NB4 (cell line): ENCODE measurements around the gene IFITM1.
"Not testable (repeated sequence)": the region's sequence is repeated elsewhere in the genome, so short reads cannot be mapped to it uniquely, and the experiment has no call there.

Experiments used
- DNase-seq: peaks from one replicate; pipeline ENCODE4 v3.0.0; 2010; ENCODE audit warnings: low read depth
- H3K4me3 ChIP-seq: one replicate; pipeline ENCODE4 v1.5.1; 2011; ENCODE audit warnings: mild to moderate bottlenecking, low read depth, low read length, moderate library complexity
- CTCF ChIP-seq: IDR thresholded peaks from one replicate; pipeline ENCODE4 v1.5.1; 2012; ENCODE audit warnings: low read depth, low read length
- MYC ChIP-seq: IDR thresholded peaks from 2 replicates; pipeline ENCODE4 v1.6.1; 2011; ENCODE audit warnings: low read depth, low read length
- POLR2A ChIP-seq: IDR thresholded peaks from 2 replicates; pipeline ENCODE4 v1.6.1; 2011; ENCODE audit warnings: mild to moderate bottlenecking; ENCODE audit not compliant: insufficient read length; ENCODE audit errors: extremely low read depth
- TF ChIP-seq, protein P1 (sequence below): IDR thresholded peaks from 2 replicates; pipeline ENCODE4 v1.6.1; 2011; ENCODE audit warnings: low read depth, low read length

IFITM1 gene

GRCh38 chr11:358129-358800 lies 44.4 kb downstream of the IFITM1 start:
- no peak for TF ChIP-seq MYC
- TF ChIP-seq, protein P1, sequence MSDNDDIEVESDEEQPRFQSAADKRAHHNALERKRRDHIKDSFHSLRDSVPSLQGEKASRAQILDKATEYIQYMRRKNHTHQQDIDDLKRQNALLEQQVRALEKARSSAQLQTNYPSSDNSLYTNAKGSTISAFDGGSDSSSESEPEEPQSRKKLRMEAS, result no peak
- TF ChIP-seq POLR2A, result no peak
- no peak for TF ChIP-seq CTCF
- DNase-seq, result no peak
- no peak overlapping the region for H3K4me3 ChIP-seq

- TF ChIP-seq, protein P1, result no peak
- TF ChIP-seq POLR2A (no peak), MYC (no peak), CTCF (no peak)
- DNase-seq, result no peak
- H3K4me3 ChIP-seq, result no peak overlapping the region
Observed at GRCh38 chr11:359181-359714, 45.4 kb downstream of the IFITM1 start.

- no peak for DNase-seq
- H3K4me3 ChIP-seq, result no peak overlapping the region
- TF ChIP-seq MYC, result no peak
Observed at GRCh38 chr11:360326-361280, 46.8 kb downstream of the IFITM1 start.

DNA sequence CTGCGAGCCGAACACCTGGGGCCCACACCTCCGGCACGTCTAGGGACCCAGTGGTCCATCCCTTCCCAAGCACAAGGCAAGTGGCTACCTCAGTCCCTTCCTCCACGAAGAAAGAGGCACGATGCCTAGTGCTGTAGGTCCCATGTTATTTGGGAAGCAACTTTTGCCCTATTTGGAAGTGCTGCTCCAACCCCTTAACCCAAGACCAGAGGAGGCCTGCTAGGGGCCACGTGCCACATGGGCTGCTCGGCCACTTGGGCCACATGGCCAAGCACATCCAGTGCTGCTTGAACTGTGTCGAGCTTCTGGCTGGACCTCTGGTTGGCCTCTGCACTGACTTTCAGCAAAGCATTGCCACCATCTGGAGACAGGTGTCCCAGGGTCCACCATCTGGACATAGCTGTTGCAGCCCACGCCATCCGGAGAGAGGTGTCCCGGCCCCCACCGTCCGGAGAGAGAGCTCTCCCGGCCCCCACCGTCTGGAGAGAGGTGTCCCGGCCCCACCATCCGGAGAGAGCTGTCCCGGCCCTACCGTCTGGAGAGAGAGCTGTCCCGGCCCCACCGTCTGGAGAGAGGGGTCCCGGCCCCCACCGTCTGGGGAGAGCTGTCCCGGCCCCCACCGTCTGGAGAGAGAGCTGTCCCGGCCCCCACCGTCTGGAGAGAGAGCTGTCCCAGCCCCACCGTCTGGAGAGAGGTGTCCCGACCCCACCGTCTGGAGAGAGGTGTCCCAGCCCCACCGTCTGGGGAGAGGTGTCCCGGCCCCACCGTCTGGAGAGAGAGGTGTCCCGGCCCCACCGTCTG lies 49.0 kb downstream of the IFITM1 start:
- no peak for DNase-seq
- H3K4me3 ChIP-seq, result no peak overlapping the region
- TF ChIP-seq POLR2A (no peak), MYC (no peak), CTCF (no peak)
- TF ChIP-seq, protein P1, result no peak

DNA sequence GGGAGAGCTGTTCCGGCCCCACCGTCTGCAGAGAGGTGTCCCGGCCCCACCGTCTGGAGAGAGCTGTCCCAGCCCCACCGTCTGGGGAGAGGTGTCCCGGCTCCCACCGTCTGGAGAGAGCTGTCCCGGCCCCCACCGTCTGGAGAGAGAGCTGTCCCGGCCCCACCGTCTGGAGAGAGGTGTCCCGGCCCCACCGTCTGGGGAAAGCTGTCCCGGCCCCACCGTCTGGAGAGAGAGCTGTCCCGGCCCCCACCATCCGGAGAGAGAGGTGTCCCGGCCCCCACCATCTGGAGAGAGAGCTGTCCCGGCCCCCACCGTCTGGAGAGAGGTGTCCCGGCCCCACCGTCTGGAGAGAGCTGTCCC lies 49.6 kb downstream of the IFITM1 start:
- not testable (repeated sequence) for DNase-seq, H3K4me3 ChIP-seq

DNA sequence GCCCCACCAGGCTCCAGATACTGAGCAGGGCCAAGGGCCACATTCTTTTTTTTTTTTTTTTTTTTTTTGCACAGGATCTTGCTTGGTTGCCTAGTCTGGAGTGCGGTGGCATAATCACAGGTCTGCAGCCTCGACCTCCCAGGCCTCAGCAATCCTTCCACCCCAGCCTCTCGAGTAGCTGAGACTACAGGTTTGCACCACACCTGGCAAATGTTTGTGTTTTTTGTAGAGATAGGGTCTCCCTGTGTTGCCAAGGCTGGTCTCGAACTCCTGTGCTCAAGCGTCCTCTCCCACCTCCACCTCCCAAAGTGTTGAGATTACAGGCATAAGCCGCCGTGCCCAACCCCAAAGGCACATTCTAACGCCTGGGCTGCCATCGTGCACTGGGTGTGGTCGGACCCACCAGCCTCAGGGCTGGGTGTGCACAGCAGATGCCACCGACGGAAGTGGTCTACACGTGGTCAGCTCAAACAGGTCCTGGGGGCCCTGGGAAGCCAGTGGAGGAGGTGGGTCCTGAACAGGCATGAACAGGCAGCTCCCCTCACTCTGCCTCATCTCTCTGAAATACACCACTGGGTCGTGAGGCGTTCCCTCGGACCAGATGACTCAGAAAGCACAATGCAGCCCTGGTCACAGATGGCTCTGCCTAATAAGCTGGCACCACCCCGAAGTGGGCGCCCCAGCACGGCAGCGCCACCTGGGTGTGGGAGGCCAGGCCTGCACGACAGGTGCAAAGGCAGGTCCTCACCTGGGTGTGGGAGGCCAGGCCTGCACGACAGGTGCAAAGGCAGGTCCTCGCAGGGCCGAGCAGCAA lies 50.3 kb downstream of the IFITM1 start:
- DNase-seq, result peak; percentile 49
- H3K4me3 ChIP-seq, result no peak overlapping the region
- peak; percentile 18 for TF ChIP-seq CTCF
- no peak for TF ChIP-seq MYC
